HUDEP-2 (cell line): ENCODE results near the gene INTS1.

Experiments
- DNase-seq, 76 experiments: peaks; one replicate each; lab custom pipeline; 2025; ENCODE audit not compliant: unreplicated experiment in 76 of 76; lab: John Stamatoyannopoulos, UW

INTS1 gene

GRCh38 chr7:1503816-1504775, at the start of gene INTS1:
TSS of gene INTS1 (minus strand) at chr7:1504389. CDS start at chr7:1503960, 429 bp downstream.
- peak in 75 of 76 experiments; percentile 14 to 95 (median 83) for DNase-seq

- no peak for DNase-seq
These were observed 49.5 kb upstream of the INTS1 start for GRCh38 chr7:1553512-1554210.

GRCh38 chr7:1552200-1552599, 48.0 kb upstream of the INTS1 start:
- DNase-seq: no peak

GRCh38 chr7:1550846-1551155, 46.6 kb upstream of the INTS1 start:
- no peak for DNase-seq

- DNase-seq: no peak
These were observed 46.0 kb upstream of the INTS1 start for GRCh38 chr7:1550005-1550845.

- no peak for DNase-seq
These were observed 45.3 kb upstream of the INTS1 start for GRCh38 chr7:1549357-1550004.

- DNase-seq: no peak
These were observed 44.8 kb upstream of the INTS1 start for GRCh38 chr7:1548944-1549343.

GRCh38 chr7:1548438-1548831, 44.2 kb upstream of the INTS1 start:
- DNase-seq: peak in 7 of 76 experiments; percentile 4 to 37 (median 20)

- no peak for DNase-seq
These were observed 43.7 kb upstream of the INTS1 start for GRCh38 chr7:1547777-1548437.

GRCh38 chr7:1546909-1547776, 43.0 kb upstream of the INTS1 start:
- no peak for DNase-seq

GRCh38 chr7:1546274-1546908, 42.2 kb upstream of the INTS1 start:
- no peak for DNase-seq

- no peak for DNase-seq
These were observed 41.4 kb upstream of the INTS1 start for GRCh38 chr7:1545417-1546246.

GRCh38 chr7:1544896-1545416, 40.8 kb upstream of the INTS1 start:
- no peak for DNase-seq

- DNase-seq: no peak
These were observed 40.1 kb upstream of the INTS1 start for GRCh38 chr7:1544178-1544895.

GRCh38 chr7:1543826-1544177, 39.6 kb upstream of the INTS1 start:
- DNase-seq: no peak

- no peak for DNase-seq
These were observed 38.9 kb upstream of the INTS1 start for GRCh38 chr7:1542841-1543747.
